CD4-positive, alpha-beta T cell (primary cell): ENCODE results near the gene COL23A1. TPM values are rescaled to one million over a fixed set of nuclear protein-coding genes. Genes with fewer than 3 reads are reported as not detected.

Source experiments
- ATAC-seq: fragments of 200-7000 bp; cut with Tn5 transposase; one replicate; pipeline ENCODE4 v1.10.0; 2022; ENCODE audit warnings: mild to moderate bottlenecking; ENCODE audit not compliant: poor library complexity
- CTCF ChIA-PET: fragments of 350-600 bp; sonication (Branson Sonifier 250); formaldehyde crosslinking; loops from one replicate; lab custom pipeline; 2021; ENCODE audit warnings: antibody characterized with exemption, inconsistent platforms; lab: Charles Lee
- POLR2A ChIA-PET: fragments of 350-600 bp; sonication (Branson Sonifier 250); formaldehyde crosslinking; loops from one replicate; lab custom pipeline; 2021; ENCODE audit warnings: antibody characterized with exemption, inconsistent platforms; lab: Charles Lee
- DNase-seq, 14 experiments: peaks; one replicate each; pipeline ENCODE4 v3.0.0-alpha.2; 2013 to 2020; ENCODE audit warnings: mixed read lengths in 2 of 14
- H3K27ac ChIP-seq, 2 donors: one replicate each; pipeline versions ENCODE4 v1.5.1 to v1.7.0; 2013; ENCODE audit warnings: low read length in 2 of 2, low read depth in 1 of 2, mild to moderate bottlenecking in 1 of 2
- H3K27me3 ChIP-seq, 2 experiments: 1 replicate in 1 of 2; 2 replicates in 1 of 2; pipeline versions ENCODE4 v1.6.1 to v1.7.0; 2013; ENCODE audit warnings: low read length in 2 of 2, control low read depth in 1 of 2, mild to moderate bottlenecking in 1 of 2, moderate library complexity in 1 of 2; ENCODE audit not compliant: insufficient read depth in 2 of 2, control insufficient read depth in 1 of 2
- H3K36me3 ChIP-seq: one replicate; pipeline ENCODE4 v1.6.1; 2013; ENCODE audit warnings: low read length, control low read depth; ENCODE audit not compliant: insufficient read depth
- H3K4me1 ChIP-seq: one replicate; pipeline ENCODE4 v1.6.1; 2013; ENCODE audit warnings: low read length, control low read depth; ENCODE audit not compliant: insufficient read depth
- H3K4me3 ChIP-seq: one replicate; pipeline ENCODE4 v1.5.1; 2013; ENCODE audit warnings: mild to moderate bottlenecking, low read length, moderate library complexity
- H3K9me3 ChIP-seq, 2 experiments: 1 replicate in 1 of 2; 2 replicates in 1 of 2; pipeline versions ENCODE4 v1.6.1 to v1.7.0; 2013; ENCODE audit warnings: low read length in 2 of 2, mild to moderate bottlenecking in 2 of 2, control low read depth in 1 of 2, moderate library complexity in 1 of 2; ENCODE audit not compliant: control insufficient read depth in 1 of 2, insufficient read depth in 1 of 2
- H3K27ac Mint-ChIP-seq: one replicate; pipeline ENCODE4 v1.8.0; 2020; ENCODE audit warnings: mixed read lengths
- H3K27me3 Mint-ChIP-seq: one replicate; pipeline ENCODE4 v1.8.0; 2021; ENCODE audit warnings: mixed read lengths
- H3K36me3 Mint-ChIP-seq: one replicate; pipeline ENCODE4 v1.8.0; 2021; ENCODE audit warnings: low read depth, mixed read lengths
- H3K4me1 Mint-ChIP-seq: one replicate; pipeline ENCODE4 v1.8.0; 2021; ENCODE audit warnings: low read depth, mixed read lengths
- H3K4me3 Mint-ChIP-seq: one replicate; pipeline ENCODE4 v1.8.0; 2020; ENCODE audit warnings: mild to moderate bottlenecking, mixed read lengths
- H3K9me3 Mint-ChIP-seq: one replicate; pipeline ENCODE4 v1.8.0; 2020; ENCODE audit warnings: mixed read lengths
- CTCF ChIP-seq: fragments of 200-600 bp; IDR thresholded peaks from one replicate; pipeline ENCODE4 v1.8.0; 2022; ENCODE audit warnings: antibody characterized with exemption, mild to moderate bottlenecking
- intact Hi-C, 2 experiments: fragments of 100-400 bp; cut with DNase I in 1 of 2; cut with micrococcal nuclease in 1 of 2; formaldehyde crosslinking; loops; one replicate each; pipeline versions ENCODE4 v1.15.1 to v1.9.0; 2023 to 2025; cut with DNase I, micrococcal nuclease
- total RNA-seq, 174 experiments: library from RNA in 2 of 174; stranded (reverse) in 2 of 174; gene quantifications; one replicate each; pipeline ENCODE4 v1.2.3 and lab custom pipeline; 2021 to 2026

COL23A1 gene
- total RNA-seq, 2 experiments from 2014 or later = not detected

- Histone ChIP-seq H3K36me3 (no peaks in the 10 kb centered on the region), H3K9me3 (no peaks in the 10 kb centered on the region), H3K27me3 (no peaks in the 10 kb centered on the region), H3K27ac (no peak overlapping the region), H3K4me1 (no peaks in the 10 kb centered on the region), H3K4me3 (no peak overlapping the region)
- no peak for TF ChIP-seq CTCF
- peaks cover 8% of the 10 kb centered on the region for H3K27me3 Mint-ChIP-seq
- intact Hi-C loops = no loop called here
- H3K4me1 Mint-ChIP-seq = no peaks in the 10 kb centered on the region
- ChIA-PET POLR2A (no interaction called here), CTCF (no interaction called here)
- no peak overlapping the region for H3K4me3 Mint-ChIP-seq
- DNase-seq (peak in 1 of 14 experiments; percentile 10), ATAC-seq (no peak)
- H3K9me3 Mint-ChIP-seq = no peaks in the 10 kb centered on the region
- H3K27ac Mint-ChIP-seq = no peak overlapping the region
- no peaks in the 10 kb centered on the region for H3K36me3 Mint-ChIP-seq
Measured at GRCh38 chr5:178469975-178470759, 120.0 kb downstream of the COL23A1 start.

GRCh38 chr5:178469011-178469974, 120.9 kb downstream of the COL23A1 start:
- Mint-ChIP-seq H3K4me3 (no peak overlapping the region), H3K4me1 (no peaks in the 10 kb centered on the region), H3K27me3 (peaks cover 4% of the 10 kb centered on the region), H3K27ac (no peak overlapping the region), H3K36me3 (no peaks in the 10 kb centered on the region), H3K9me3 (no peaks in the 10 kb centered on the region)
- DNase-seq = peak in 1 of 14 experiments; percentile 27
- H3K27ac ChIP-seq = no peak overlapping the region
- no peak overlapping the region for H3K4me3 ChIP-seq
- no peaks in the 10 kb centered on the region for H3K4me1 ChIP-seq
- no peaks in the 10 kb centered on the region for H3K27me3 ChIP-seq
- TF ChIP-seq CTCF = no peak
- POLR2A ChIA-PET = no interaction called here
- intact Hi-C loops = no loop called here
- no peaks in the 10 kb centered on the region for H3K9me3 ChIP-seq
- no peak for ATAC-seq
- H3K36me3 ChIP-seq = no peaks in the 10 kb centered on the region
- CTCF ChIA-PET = no interaction called here

GRCh38 chr5:178468196-178468685, 122.0 kb downstream of the COL23A1 start:
- H3K27ac ChIP-seq = no peak overlapping the region
- Mint-ChIP-seq H3K9me3 (no peaks in the 10 kb centered on the region), H3K27me3 (peaks cover 4% of the 10 kb centered on the region), H3K36me3 (no peaks in the 10 kb centered on the region), H3K4me3 (no peak overlapping the region), H3K4me1 (no peaks in the 10 kb centered on the region), H3K27ac (no peak overlapping the region)
- ChIA-PET POLR2A (no interaction called here), CTCF (no interaction called here)
- intact Hi-C loops = no loop called here
- TF ChIP-seq CTCF = no peak
- H3K9me3 ChIP-seq = no peaks in the 10 kb centered on the region
- no peaks in the 10 kb centered on the region for H3K4me1 ChIP-seq
- H3K36me3 ChIP-seq = no peaks in the 10 kb centered on the region
- ATAC-seq (no peak), DNase-seq (peak in 1 of 14 experiments; percentile 16)
- H3K4me3 ChIP-seq = no peak overlapping the region
- no peaks in the 10 kb centered on the region for H3K27me3 ChIP-seq
